GM18502 (cell line): Measurements from ENCODE around the gene ACOT4.
"Not testable (repeated sequence)": the region's sequence is repeated elsewhere in the genome, so short reads cannot be mapped to it uniquely, and the experiment has no call there.

ENCODE experiments used
- ATAC-seq: cut with Tn5 transposase; IDR thresholded peaks from one replicate; pipeline ENCODE4 v1.9.1; 2021; ENCODE audit warnings: mild to moderate bottlenecking; ENCODE audit not compliant: unreplicated experiment, poor library complexity

ACOT4 gene

DNA sequence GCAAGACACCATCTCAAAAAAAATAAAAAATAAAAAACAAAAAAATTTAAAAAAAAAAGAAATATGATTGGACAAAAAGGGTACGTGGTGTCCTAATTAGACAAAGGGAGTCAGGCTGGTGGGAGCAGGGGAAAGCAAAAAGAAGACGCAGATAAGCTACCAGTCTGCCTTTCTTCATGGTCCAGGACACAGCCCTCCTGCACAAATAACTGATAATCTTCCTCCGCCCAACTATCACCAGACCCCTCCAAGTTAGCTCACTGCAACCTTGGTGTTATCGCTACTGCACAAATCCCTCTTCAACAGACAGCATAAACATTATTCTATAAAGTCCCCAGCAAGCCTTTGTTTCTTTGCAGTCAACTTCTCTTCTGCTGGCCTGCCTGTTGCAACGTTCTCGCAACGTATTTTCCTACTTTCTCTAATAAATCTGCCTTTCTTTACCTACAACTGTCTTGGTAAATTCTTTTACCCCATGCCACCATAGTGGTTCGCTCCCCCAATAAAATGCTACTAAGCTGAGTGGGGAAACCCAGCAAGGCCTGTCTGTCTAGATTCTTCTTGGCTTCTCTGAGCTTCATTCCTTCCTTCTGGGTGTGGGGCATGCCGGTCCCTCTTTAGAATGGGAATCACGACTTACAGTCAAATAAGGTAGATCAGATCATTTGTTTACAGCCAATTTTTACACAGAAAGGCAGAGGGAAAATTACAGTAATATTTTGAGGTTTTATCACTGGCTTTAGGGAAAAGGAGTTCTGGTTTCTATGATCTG lies 38.5 kb downstream of the ACOT4 start:
- no peak for ATAC-seq

DNA sequence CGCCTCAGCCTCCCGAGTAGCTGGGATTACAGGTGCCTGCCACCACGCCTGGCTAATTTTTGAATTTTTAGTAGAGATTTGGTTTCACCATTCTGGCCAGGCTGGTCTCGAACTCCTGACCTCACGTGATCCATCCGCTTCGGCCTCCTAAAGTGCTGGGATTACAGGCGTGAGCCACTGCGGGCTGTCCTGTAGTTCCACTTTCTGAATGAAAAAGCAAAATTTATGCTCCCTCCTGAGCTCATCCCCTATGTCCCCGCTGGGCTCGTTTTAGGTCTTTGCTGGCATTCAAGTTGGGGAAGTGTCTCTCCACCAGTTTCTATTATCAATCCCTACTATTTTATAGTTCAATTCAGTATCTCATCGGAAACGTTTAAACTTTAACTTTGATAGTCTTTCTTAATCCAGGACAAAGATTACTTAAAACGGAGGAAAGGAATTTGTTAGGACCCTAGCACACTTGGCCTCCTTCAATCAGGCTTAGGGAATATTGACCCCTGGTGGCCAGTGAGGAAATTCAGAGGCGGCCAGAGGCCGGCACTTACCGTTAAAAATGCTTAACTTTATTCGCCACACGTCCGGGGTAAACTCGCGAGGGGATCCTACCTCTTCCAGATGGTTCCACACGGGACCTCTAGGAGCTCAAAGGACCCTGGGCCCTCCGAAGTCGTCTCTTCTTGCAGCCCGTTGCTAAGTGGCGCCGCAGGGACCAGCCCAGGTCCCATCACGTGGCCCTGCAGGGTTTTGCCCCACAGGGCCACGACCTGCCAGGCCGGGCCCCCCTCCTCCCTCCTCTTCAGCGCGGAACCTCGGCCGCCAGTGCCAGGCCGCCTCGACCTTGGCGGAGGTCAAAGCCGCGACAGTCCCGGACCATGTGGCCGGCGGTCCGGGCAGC lies 41.7 kb downstream of the ACOT4 start:
- ATAC-seq, result no peak

DNA sequence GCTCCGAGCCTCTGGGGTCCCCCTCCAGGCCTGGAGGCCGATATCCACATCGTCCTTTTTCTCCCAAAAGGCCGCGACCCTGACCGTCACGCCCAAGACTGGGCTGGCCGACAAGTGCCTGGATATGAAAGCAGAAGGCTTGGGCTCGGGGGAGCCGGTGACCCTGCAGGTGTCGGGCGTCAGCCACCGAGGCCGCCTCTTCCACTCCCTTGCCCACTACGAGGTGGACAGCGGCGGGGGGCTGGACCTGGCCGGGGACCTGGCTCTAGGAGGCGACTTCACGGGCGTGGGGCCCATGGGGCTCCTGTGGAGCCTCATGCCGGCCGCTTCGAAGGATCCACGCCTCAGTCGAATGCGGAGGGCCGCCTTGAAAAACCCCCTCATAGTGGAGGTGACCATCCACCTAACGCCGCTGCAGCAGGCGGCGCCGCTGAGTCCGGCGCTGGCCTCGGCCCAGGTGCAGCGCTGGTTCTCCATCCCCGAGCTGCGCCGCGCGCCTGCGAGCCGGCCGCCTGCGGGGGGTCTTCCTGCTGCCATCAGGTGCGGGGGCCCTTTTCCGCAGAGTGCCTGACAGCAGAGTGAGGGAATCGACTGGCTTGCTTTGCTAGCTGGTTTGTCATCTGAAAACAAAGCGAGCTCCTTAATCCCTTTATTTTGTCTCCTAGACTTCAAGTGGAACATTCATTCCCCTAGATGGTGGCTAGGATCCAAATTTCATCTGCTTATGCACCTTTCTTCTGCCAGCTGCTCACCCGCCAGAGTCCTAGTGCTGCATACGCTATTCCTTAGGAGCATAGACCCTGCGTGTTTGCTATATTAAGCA lies 42.5 kb downstream of the ACOT4 start:
- ATAC-seq, result no peak

DNA sequence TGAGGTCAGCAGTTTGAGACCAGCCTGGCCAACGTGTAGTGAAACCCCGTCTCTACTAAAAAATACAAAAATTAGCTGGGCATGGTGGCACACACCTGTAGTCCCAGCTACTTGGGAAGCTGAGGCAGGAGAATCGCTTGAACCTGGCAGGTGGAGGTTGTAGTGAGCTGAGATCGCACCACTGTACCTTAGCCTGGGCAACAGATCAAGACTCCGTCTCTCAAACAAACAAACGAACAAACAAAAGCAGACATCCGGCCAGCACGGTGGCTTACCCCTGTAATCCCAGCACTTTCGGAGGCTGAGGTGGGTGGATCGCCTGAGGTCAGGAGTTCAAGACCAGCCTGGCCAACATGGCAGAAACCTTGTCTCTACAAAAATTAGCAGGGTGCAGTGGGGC lies 44.7 kb downstream of the ACOT4 start:
- ATAC-seq, result not testable (repeated sequence)

DNA sequence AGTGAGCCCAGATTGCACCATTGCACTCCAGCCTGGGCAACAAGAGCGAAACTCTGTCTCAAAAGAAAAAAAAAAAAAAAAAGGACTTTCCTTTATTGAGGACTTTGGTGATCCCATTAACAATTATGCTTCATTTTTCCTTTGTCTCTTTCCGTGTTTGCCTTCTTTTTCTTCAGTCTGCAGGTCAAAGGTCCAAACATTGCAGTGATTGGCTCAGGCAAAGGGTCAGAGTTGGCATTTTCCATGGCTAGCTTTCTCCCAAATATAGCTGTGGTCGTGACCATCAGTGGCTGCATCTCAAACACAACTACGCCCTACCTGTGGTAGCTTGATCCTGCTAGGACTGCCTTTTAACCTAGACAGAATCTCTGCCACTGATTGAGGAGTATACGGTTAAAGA lies 46.2 kb downstream of the ACOT4 start:
- no peak for ATAC-seq

DNA sequence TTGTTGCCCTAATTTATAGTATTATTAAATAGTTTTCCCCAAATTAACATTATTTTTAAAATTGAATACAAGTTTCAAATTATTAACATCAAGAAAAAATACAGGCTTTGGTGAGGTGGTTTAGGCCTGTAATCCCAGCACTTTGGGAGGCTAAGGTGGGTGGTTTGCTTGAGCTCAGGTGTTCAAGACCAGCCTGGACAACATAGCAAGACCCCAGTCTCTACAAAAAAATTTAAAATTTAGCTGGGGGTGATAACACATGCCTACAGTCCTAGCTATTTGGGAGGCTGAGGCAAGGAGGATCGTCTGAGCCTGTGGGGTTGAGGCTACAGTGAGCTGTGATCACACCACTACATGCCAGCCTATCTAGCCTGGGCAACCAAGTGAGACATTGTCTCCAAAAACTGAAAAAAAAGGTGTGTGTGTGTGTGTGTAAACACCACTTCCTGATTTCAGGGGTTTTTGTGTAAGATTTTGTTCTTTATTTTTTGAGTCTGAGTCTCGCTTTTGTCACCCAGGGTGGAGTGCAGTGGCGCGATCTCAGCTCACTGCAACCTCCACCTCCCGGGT lies 49.2 kb downstream of the ACOT4 start:
- ATAC-seq, result no peak

DNA sequence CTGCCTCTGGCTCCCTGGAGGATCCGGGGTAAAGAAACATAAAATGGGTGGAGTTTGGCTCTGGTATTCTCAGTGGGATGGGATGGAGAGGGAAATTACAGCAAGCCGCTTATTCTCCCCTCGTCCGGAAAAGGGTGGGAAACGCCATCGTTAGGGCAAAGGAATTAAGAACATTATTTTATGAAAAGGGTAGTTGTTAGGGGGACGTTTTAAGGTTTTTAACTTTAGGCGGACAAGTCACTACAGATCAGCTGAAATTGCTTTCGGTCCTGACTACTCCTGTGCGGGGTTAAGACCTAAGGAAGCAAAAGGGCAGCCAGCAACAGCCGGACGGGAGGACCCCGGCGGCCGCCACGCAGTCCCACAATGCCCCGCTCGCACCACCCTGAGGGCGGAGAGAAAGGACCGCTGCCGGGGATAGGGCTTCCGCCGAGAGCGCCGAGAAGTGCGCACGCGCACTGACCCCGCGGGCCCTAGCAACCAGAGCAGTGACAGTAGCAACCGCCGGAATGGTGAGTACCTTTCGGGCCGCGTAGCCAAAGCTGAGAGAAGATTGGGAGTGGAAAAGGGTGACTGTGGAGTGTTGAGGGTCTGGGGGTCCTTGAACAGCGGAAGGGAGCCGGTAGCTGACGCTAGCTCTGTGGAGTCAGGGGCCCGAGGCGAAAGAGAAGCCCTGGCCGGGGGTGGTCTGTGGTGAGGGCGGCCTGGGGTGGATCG lies 53.0 kb downstream of the ACOT4 start, which contains the start of gene DNAL1:
Gene DNAL1 (plus strand): TSS at position 456 of the 717 bp plus-strand sequence. CDS start 54 bp downstream, at position 510.
- peak; percentile 96 for ATAC-seq

DNA sequence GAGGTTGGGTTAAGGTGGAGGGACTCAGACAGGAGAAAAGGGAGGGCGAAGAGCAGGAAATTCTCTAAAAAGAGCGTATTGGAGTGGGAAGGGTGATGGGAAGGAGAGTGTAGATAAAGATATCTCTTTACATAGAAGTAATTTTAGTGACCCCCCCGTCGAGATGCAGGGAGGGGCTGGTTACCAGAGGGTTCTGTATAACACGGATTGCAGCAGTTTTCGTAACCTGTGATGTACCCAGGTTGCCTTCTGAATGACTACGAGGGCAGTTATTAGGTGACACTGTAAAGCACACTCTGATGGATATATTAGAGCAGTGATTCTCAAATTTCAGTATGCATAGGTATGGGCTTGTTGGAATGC lies 53.6 kb downstream of the ACOT4 start:
- no peak for ATAC-seq
